IPS DF 19.7 (cell line): ENCODE data around the gene CDK11A.

Experiments used
- DNase-seq: peaks from one replicate; pipeline ENCODE4 v3.0.0-alpha.2; 2013; ENCODE audit warnings: low read depth, low spot score

Gene CDK11A

DNA sequence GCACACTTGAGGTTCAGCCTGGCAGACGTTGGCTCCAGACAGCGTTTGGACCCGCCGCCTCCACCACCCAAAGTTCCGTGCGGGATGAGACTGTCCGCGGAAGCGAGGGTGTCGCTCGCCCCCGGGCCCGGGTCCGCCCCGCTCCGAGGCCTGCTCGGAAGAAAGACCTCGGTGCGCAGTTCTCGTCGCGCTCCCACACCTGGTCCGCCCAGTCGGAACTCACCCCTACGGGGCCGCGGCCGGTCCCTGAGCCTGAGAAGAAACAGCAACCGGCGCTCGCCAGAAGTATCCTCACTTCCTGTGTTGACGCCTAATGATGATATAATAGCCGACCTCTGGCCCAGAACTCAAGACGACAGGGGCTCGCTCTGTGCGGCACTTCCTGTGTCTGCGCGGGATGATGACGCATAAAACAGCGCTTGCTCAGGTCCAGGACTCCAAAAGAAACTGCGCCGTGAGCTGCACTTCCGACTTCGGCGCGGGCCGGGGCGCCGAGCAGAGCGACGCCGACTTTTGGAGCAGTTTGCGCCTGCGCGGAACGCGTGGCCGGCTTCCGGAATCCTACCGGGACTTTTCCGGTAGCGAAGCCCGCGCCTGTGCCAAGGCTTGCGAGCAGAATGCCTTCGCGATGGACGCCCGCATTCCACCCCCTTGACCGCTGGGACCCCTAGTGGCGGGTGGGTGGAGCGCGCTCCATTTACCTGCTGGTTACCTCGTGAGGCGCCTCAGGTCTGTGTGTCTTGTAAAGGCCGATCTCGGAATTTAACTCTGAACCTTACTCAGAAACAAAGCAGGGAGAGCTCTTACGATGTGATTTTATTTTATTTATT is at the start of gene CDK11A:
Gene CDK11A, minus strand, starts transcription at position 323 of the 830 bp plus-strand sequence. CDS start 1,539 bp downstream, outside the sequence.
- DNase-seq = peak; percentile 99

DNA sequence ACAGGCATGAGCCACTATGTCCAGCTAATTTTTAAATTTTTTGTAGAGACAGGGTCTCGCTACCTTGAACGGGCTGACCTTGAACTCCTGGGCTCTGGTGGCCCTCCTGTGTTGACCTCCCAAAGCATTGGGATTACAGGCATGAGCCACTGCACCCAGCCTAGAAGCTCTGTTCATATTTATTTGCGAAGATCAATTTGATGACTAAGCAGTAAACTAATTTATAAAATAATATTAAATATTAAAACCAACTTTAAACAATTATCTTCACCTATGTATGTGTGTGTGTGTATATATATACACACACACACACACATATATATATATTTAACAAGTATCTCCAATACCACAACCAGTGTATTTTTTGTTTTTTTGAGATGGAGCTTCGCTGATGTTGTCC is 49.7 kb upstream of the CDK11A start:
- DNase-seq = no peak

DNA sequence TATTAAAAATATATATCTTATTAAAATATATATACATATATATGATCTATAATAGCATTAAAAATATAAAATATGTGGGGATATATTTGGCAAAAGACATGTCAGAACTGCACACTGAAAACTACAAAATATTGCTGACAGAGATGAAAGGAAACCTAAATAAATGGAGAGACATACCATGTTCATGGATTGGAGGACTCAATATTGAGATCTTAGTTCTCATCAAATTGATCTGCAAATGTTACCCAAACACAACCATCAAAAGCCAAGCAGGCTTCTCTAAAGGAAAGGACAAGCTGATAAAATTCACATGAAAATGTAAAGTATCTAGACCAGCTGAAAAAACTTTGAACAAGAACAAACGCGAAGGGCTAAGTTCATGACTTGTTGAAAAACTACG is 46.9 kb upstream of the CDK11A start:
- DNase-seq = no peak

DNA sequence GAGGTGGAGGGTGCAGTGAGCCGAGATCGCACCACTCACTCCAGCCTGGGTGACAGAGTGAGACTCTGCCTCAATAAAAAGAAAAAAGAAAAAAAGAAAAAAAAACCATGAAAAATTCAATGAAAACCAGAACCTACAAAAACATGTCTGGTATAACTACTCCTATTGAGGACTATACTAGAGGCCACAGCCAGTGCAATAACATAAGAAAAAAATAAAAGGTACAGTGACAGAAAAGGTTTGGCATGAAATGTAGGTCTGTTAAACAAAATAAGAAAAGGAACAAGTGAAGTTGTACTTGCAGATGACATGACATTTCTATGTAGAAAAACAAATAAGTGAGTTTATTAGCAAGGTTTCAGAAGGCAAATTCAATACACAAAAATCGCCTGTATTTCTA is 45.9 kb upstream of the CDK11A start:
- DNase-seq = no peak

DNA sequence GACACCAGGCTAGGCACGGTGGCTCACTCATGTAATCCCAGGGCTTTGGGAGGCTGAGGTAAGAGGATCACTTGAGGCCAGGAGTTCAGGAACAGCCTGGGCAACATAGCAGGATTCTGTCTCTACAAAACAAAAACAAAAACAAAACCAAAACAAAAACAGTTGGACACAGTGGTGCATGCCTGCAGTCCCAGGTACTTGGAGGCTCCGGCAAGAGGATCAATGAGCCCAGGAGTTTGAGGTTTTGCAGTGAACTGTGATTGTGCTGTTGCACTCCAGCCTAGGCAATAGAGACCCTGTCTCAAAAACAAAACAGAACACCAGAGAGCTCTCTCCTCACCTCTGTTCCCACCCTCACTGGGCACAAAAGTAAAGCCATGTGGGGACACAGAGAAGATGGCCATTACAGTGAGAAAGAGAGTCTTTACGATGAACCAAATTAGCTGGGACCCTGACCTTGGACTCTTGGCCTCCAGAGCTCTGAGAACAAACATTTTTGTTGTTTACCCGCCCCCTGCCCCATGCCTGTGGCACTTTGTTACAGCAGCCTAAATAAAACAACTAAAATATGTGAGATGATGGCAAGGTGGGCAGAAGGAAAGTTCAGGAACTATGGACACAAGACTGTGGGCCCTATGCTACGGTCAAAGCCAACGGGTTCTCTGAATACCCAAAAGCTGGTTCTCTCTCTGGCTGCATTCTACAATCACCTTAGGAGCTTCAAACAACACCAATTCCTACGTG is 44.3 kb upstream of the CDK11A start:
- no peak for DNase-seq

DNA sequence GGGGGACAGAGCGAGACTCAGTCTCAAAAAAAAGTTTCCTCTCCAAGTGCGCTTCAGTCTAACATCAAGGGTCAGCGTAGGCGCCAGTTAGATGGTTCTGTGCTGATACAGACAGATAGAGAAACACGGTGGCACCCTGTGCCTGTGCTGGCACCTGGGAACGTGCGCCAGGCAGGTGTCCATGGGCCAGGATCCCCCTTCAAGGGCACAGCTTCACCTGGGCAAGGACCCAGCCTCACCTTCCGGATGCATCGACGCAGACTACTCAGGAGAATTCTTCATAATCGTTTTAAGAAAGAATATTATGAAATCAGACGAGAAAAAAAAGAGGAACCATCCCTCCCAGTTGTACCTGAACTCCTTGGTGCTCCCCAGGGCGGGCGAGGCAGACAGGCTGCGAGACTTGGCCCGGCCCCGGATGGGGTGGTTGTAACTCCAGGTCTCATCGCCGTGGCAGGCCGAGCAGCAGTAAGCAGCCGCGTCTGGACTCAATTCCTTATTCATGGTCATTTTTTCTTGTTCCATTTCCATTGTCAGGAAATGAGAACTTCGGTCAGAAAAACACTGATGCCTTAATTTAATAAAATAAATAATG is 40.8 kb upstream of the CDK11A start:
- DNase-seq = no peak

DNA sequence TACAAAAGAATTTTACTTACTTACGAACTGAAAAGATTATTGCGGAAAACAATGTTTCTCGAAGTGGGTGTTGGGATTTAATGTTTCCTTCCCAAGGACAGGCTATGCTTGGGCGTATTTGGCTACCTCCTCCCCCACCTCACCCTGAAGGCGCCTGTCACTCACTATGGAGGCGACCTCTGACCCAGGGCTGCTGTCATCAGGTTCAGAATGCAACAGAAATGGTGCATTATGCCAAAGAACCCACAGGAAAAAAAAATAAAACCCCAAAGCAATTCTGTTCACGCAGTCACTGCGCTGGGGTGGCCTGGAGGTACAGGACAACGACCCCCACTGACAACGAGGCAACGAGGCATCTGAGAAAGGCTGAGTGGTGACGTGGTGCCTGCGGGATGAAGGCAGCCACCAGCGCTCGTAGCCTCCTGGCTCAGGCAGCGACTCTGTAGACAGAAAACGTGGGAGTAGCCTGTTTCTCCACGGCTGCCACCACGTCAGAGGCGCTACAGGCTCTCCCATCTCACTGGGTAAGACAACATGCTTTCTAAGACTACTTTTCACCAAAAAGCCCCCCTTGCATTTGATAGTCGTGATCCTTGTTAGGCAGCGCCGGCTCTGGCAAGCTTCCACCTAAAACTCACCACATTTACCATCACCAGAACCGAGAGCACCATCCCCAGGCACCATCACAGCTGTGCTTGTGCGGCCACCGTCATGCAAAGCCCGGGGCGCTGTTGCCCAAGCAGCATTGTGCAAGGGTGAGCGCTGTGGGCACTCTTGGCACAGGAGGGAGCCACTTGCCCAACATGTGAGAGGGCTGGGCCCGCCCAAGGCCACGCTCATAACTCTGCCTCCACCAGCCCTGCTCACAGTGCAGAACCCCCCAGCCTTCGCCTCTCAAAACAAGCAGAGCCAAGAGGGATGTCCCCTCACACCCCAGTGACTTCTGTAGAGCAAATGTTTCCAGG is 39.8 kb upstream of the CDK11A start:
- DNase-seq = no peak

DNA sequence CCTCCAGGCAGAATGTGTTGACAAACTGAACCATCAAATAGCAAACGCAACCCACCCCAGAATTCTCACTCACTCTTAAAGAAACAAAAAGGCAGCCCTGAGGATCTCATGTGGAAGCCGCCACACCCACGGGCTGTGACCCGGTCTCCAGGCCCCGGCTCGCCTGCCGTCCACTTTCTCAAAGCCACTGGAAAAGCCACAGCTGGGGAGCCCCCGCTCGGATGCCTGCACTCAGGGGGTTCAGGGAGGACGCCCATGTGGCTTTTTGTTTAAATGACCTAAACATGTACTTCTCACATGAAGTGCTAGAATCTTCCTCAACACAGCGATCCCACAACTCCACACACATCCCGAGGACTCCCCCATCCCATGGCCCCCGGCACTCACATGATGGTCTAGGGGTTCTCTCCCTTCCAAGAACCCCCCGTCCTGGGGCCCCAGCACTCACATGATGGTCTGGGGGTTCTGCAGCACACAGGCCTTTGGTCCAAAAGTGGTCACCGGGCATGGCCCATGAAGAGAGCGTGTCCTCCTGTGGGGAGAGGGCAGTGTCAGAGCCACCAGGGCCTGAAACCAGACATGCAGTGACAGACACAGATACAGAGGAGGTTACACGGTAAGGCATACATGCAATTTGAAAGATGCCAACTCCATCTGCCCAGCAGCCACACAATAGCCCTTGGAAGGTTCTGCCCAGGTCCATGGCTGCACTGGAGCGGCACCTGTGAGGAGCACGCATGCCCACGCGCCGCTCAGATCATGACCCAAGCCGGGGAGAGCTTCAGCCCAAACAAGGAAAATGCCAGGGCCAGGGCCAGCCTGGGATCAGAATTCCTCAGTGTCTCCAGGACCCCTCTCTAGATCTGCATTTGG is 37.6 kb upstream of the CDK11A start:
- no peak for DNase-seq

DNA sequence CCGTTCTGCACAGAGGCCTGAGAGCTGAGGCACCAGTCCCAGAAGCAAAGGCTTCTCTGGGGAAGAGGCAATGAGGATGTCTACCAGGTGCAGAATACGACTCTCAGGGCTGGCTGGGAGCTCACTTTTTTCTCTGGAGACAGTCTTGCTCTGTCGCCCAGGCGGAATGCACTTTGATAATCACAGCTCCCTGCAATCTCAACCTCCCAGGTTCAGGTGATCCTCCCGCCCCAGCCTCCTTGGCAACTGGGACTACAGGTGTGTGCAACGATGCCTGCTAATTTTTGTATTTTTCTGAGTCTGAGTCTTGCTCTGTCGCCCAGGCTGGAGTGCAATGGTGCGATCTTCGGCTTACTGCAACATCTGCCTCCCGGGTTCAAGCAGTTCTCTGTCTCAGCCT is 36.6 kb upstream of the CDK11A start:
- DNase-seq = no peak

DNA sequence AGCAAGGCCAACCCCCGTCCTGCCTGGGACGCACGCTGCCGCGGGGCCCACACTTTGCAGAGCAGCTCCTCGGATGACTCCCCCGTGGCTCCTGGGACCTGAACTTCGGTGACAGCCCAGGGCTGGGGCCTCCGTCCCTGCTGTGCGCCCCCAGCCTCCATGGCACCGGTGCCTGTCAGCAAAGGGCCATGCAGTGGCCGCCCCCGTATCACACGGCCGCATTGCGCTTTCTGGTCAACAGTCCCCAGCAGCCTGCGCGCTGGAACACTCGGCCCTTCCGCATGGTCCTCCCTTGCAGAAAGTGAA is 36.1 kb upstream of the CDK11A start:
- no peak for DNase-seq

DNA sequence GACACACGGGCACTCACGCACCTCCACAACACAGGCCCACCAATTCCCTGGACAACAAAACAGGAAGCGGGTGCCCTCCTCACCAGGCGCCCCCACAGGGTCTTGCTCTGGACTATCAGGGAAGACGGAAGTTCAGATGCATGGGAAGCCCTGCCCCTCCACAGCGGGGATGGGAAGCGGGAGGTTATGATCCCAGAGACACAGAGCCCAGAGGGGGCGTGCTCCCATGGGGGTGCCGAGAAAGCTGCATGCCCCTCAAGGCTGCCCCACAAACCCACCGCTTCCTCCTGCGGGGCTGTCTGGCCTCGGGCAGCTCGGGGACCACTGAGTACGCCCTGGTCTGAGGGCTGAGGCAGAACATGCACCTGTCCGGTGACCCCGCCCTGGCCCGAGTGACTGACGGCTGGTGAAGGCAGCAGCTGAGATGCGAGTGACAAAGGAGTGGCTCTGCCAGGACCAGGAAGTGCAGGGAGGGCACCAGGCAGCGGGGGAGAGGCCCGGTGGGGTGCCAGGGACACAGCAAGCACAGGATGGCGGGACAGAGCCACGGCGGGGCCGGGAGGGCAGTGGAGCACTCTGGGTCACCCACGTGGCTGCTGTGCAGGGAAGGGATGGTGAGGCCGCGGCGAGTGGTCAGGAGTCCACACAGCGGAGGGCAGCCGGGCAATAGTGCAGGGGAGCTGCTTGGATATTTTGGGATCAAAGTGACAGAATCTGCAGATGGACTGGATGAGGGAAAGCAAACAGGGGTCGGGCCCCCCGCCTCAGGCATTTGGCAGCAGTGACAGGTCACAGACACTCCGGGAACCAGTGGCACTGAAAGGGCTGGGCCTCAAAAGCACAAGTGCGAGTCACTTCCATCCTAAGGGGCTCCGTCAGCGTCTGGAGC is 35.5 kb upstream of the CDK11A start:
- no peak for DNase-seq

DNA sequence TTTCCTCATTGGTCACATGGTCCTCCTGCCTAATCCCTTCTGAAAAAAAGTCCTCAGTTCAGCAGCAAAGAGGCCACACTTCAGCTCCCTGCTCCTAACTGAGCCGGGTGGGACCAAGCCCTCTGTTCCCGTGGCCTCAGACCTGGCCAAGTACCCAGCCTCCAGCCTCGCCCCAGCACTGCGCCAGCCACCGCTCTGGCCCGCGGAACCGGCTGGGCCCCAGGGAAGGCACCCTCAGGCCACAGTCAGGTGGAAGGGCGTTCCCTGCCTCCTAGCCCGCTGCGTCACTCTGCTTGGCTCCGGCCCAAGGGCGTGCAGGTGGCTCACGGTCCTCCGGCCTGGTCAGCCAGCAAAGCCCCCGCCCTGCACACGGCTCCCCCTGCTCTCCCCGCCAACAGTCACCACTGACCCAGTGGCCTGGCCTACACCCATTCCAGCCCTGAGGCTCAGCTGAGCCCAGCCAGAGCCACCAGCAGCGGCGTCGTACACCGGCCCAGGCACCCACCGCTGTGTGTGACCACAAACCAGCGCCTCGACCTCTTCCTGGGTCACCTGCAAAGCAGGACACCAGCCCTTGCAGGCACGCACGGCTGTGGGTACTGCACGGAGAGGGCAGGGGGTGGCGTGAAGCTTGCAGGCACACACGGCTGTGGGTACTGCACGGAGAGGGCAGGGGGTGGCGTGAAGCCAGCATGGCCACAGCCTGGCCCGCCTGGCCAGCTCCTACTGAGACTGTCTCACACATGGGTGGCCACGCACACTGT is 34.7 kb upstream of the CDK11A start:
- no peak for DNase-seq

DNA sequence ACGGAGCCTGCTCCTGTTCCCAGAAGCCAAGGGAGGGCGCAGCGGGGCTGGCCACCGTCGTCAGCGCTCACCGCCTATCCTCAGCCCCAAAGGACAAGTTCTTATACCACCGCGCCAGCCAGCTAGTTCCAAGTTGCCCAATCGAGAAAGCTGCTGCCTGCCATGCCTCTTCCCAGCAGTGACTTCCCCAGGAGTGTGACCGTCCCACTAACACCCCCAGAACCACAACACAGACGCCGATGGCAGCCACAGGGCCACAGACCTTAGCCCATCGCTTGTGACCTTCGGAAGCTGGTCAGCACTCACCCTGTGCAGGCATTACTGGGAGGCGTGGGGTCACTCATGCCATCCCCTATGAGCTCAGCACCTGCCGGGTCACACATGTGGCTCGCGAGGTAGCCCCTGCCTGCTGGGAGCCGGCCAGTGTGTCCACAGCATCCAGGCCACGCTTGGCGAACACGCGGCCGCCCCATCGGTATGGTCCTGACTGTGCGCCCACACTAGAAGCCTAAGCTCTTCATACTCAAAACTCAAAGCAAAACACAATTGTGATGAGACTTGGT is 34.0 kb upstream of the CDK11A start:
- DNase-seq = no peak

DNA sequence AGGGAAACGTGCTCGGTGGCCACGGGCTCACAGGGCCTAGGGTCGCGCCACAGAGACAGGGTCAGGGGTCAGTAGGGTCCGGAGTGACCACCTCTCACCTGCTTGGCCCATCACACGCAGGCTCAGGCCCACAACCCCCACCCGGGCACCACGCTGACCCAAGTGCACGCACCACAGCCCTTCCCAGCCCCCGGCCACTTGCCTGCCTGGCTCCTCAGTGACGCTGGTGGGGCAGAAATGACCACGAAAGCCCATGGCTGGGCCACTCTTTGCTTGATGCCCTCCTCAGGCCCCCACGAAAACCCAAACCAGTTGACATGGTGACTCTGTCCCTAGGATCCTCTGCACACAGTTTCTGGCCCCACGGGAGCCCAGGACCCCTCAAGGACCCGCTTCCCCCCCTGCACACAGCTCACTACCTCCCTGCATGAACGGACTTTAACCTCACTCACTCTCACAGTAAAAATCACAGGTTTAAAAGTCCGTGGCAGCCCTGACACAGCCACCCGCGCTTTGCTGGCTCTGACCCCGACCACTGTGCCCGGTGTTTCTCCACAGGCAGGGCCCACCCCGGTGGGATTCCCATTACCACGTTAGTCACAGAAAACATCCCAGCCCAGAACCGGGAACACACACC is 33.4 kb upstream of the CDK11A start:
- no peak for DNase-seq

DNA sequence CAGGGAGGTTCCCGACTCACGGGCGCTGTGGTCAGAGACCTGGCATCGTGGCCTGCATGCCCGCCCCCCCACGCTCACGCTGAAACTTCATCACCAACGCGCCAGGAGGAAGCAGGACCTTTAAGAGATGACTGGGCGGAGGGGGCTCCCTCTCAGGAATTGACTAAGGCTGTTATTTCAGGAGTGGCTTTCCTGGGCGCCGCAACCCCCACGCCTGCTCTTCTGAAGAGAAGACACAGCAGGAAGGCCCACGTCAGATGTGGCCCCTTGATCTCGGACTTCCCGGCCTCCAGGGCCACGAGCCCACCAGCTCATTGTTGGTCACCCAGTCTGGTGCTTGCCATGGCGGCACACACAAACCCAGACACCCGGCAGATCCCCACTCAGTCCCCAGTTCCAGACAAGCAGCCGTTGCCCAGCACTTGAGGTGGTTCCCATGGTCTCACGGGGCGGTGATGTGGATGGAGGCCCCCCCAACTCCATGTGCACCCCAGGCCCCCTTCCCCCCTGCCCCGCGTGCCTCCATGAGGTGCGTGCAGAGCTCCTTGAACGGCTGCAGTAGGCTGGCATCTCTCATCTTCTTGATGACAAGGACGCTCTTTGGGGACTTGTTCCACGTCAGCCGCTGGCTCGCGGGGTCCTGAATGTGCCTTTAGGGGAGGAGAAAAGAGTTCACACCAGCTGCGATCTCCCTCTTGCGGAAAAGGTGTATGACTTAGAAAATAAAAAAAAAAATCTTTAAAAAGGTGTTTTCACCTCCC is 32.7 kb upstream of the CDK11A start:
- no peak for DNase-seq

DNA sequence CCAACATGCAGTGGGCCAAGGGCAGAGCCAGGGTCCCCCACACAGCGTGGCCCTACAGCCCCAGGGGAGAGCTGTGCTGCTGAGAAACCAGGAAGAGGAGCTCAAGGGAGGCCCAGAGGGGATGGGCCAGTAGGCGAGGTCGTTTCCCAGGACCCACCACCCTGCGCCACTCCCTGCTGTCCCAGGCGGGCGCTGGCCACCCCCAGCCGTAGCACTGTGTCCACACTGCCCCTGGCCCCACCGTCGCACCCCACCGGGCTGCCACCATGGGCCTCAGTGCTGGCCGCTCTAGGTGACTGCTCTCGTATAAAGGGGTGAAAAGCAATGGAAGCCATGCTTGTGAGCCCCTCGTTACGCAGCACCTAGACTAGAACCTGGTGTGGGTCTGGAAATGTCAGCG is 31.7 kb upstream of the CDK11A start:
- no peak for DNase-seq

DNA sequence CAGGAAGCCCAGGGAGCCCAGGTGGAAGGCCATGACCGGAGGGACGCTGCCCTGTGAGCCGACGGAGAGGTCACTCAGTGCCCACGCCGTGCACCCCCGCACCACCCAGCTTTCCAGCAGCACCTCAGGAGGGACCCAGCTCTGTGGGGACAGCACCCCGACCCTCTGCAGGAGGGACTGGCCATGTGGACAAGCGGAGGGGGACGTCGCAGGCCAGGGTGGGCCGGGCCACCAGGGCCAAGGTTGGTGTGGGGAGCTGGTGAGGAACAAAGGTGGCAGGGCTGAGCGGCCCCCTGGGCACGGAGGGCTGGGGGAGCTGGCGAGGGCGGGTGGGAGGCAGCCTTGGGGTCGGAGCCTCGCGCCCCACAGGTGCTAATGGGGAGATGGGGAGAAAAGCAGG is 31.3 kb upstream of the CDK11A start:
- DNase-seq = no peak
